DOHH2 (cell line): ENCODE measurements around the gene COL27A1.

ENCODE experiments used
- CTCF ChIP-seq: fragments of 200-600 bp; sonication (generic); IDR thresholded peaks from one replicate; pipeline ENCODE4 v1.5.1; 2014; ENCODE audit warnings: antibody characterized with exemption, mild to moderate bottlenecking, low read depth, low read length; ENCODE audit not compliant: poor library complexity, severe bottlenecking
- EZH2phosphoT487 ChIP-seq: fragments of 200-600 bp; sonication (generic); IDR thresholded peaks from 2 replicates; pipeline ENCODE4 v1.6.1; 2017; ENCODE audit warnings: borderline replicate concordance, mild to moderate bottlenecking, antibody characterized with exemption, low read length, moderate library complexity, mixed read lengths

- TF ChIP-seq CTCF (no peak), EZH2phosphoT487 (no peak)
Observed at GRCh38 chr9:114166103-114166470, 10.8 kb downstream of the COL27A1 start.
